GM21381 (cell line): ENCODE data around the gene ERCC6.

ENCODE experiments used
- ATAC-seq: cut with Tn5 transposase; IDR thresholded peaks from one replicate; pipeline ENCODE4 v1.9.1; 2021; ENCODE audit warnings: mild to moderate bottlenecking, moderate library complexity; ENCODE audit not compliant: unreplicated experiment

ERCC6 gene

DNA sequence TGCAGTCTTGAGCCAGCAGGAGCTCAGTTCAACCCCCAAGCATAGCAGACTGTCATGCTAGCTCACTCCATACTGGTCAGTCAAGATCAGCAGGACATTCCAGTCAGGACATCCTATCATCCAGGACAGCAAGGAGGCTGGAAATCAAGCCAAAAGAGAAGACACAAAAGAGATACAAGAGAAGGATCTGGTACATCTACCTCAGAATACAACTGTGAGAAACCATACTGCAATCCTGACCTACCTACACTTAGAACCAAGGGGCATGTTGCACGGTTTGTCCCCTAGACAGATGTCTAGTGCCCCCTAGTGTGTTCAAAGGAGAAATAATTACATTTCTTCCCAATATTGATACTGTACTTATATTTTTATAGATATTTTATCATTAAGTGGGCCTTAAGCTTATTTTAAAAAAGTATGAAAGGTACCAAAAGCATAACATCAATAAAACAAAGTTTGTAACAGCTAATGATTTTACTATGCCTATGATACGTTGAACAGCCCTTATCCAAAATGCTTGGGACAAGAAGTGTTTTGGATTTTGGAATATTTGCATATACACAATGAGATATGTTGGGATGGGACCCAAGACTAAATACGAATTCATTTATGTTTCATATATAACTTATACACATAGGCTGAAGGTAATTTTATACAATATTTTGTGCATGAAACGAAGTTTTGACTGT is 26.7 kb downstream of the ERCC6 start:
- no peak for ATAC-seq

DNA sequence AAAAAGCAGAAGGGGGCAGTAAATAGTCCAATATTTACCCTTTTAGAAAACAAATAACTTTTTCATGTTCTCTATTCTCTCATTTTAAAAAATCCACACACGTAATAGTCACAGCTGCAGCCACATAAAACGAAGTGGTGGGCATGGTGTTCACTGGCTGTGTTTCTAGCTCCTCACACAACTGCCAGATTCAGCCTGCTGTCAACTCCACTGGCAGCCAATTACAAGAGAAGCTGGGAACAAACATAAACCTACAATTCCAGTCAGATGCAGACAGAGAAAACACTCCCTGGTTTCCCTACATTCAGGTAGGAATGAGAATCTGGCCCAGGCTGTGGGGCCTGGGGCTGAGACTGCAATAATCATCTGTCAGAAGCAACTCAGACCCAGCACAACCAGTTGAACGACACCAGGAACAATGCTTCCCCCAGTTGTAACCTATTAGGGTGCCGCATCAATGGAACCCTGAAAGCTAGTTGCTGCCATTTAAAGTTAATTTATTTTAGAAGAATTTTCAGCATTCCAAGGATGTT is 29.1 kb downstream of the ERCC6 start:
- ATAC-seq = no peak

DNA sequence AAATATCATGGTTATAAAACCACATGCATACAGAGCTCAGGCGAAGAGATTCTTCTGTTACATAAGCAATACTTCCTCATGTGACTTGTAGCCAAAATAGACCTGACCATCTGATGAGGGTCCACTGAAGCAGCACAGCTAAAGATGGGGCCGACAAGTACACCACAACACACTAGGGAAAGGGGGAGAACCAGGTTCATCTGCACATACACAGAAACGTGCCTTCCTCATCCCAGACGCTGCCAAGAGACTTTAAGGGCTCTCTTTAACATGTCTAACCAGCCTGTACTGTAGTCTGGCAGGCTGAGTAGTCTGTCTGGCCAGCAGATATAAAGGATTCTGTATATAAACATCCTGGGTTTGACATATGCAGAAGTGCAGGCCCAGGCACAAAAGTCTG is 30.3 kb downstream of the ERCC6 start:
- ATAC-seq = no peak

DNA sequence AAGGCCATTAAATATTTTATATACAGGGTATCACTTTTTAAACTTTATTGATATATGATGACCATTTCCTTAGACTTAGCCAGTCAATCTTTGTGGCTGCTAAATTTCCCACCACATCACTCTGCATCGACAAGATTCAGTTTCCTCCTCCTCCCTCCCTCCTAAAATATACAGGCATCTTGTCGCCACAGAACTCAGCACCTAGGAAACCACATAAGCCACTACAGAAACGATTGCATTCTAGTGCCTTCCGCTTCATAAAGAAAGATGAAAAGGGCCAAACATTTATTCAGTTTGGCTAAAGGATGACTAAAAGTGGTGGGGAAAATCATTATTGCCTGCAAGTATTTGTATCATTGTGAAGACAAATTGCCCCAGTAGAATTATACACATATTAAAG is 30.7 kb downstream of the ERCC6 start:
- no peak for ATAC-seq

DNA sequence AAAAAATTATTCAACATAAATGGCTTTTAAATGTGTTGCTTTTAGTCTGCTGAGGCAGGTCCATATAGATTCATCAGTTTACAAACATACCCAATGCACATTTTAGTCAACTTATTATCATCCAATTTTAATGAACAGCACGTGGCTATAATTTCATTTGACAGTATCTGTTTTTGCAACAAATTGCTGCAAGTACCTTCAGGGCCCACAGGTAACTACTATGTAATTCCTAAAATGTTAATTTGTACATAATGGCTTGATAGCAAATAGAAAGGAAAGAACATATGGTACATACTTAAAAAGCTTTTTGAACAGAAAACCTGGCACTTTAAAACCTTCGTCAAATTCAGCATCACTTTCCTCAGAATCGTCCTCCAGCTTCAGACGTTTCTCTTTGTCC is 33.3 kb downstream of the ERCC6 start:
- ATAC-seq = no peak

DNA sequence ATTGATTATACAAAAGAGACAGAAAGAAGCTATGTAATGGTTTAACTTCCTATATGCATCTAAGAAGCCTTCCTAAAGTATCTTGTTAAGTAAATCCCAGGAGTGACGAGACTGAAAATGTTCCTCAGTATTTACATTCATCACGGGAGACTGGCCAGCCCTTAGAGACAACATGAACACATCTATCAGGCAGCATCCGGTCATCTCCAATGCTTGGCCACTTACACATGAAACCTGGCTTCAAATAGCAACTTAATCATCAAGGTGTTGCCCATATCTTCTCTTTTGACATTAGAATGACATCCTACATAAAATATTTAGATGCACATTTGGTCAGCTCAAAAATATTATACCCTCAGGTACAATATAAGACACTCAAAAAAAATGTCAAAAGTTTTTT is 33.8 kb downstream of the ERCC6 start:
- ATAC-seq = no peak

DNA sequence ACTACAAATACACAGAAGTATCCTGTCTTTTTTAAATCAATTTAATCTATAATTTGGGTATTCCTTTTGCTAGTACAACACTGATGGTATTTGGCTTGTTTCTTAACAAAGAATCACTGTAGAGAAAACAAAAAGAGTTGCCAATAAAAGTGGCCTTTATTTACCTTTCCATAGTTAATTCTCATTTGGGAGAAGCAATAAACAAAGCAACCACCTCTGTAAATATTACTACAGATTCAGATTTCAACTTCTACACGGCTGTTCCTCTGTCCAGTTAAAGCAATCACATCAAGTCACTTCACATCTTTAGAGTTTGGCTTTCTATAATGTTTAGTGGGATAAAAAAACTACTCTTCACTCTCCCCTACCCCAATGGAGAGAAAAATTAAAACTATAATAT is 34.4 kb downstream of the ERCC6 start:
- ATAC-seq = no peak

DNA sequence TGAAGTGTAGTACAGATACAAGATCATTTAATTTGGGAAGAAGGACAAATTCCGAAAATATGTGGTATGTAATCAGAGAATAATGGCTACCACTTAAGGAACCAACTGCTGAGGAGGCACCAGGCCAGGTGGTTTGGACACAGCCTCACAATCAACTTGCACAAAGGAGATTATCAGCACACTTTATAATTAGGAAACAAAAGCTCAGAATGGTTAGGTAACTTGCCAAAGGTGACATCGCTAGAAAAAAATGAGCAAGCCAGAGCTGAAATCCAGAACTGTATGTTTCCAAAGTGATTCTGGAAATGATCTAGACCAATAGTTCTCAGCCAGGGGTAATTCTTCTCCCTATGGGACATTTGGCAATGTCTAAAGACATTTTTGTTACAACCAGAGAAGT is 36.6 kb downstream of the ERCC6 start:
- no peak for ATAC-seq

DNA sequence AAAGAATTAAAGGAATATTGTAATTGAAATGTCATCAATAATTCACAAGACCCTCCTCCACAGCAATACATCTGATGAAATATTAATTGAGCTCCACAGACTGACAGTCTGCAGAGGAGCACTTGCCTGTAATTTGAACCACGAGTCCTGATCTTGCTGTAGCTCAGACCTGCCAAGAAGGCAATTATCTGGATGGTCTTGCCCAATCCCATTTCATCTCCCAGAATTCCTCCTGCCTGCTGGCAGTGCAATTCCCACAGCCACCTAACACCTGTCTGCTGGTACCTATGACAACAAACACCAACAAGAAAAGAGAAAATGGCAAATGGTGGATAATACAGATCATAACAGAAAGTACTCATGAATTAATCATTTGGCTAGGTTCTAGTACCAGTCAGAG is 38.5 kb downstream of the ERCC6 start:
- ATAC-seq = no peak

DNA sequence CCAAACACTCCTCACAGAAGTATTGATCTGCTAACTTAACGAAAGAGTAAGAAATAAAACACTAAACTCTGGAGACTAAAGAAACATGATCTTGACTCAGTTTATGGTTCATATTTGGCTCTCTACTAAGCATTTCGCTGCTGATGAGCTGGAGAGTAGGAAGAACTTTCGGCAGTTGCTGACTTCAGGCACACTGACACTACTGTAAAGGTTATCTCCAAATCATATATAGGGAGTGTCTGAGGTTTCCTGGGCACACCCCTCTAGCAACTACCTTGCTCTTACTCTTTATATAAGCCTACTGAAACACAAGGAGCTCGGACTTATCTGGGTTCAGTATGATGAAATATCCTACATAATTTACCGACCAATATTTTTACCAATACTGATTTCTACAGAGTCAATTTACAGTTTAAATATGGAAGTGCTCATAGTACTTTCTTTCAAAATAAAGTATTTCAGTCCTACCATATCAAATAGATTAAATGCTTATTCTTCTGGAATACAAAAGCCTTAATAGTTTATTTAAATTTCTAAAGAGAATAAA is 39.5 kb downstream of the ERCC6 start:
- ATAC-seq = no peak

DNA sequence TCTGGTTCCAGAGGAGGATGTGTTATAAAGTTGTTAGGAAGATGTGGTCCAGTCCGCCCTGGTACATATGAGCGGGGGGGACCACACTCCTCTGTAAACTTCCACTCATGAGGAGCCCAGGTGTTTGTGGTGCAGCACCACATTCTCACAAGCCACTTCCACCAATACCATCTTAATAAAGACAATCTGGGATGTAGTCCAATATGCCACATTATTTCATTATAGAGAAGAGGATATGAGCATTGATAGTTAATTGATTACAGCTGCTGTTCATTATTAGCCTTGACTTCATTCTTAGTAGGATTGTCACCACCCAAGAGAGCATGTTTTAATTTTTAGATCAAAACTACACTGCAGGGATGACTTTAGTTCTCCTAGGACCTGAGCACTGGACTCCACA is 40.5 kb downstream of the ERCC6 start:
- no peak for ATAC-seq

DNA sequence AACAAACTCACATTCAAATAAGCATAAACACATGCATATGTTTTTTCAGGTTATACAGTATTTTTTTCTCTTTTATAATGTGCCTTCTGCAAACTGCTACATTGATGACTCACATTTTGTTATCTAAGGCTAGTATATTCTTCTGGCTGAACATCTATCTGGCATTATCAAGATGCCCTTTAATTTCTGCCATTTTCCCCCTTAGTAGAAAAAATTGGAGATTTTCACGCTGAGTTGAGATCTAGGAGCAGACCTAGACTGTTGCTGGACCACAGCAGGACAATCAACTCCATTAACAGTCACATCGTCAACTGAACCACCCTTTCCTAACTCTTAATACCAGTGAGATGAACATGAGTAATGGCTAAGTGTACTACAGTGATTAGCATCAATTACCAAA is 41.6 kb downstream of the ERCC6 start:
- no peak for ATAC-seq

DNA sequence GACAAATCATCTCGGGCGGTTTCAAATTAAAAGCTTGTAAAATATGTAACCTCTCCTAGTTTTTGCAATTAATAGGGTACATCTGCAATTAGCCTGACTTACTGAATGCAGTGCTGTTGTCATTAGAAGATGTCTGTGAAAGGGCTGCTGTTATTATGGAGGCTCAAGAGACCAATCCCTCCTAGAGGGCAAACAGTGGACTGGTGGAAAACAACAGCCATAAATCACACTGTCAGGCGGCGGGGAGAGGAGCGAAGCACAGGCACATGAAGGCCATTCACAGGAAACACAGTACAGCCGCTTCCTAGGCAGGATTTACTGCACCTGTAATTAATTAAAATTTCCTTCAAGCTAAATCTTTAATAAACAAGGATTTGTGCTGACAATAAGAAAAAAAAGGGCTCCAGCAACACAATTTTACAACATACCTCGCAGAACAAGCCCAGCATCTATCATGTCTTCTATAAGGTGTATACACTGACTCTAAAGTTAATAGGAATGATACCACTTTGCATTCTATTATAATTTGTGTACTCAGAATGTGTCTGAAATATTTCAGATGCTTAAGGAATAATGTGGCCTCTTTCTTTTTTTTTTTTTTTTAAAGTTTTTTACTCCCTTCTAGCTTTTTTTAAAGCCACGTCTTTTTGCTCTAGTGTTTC is 50.7 kb downstream of the ERCC6 start:
- ATAC-seq = no peak

DNA sequence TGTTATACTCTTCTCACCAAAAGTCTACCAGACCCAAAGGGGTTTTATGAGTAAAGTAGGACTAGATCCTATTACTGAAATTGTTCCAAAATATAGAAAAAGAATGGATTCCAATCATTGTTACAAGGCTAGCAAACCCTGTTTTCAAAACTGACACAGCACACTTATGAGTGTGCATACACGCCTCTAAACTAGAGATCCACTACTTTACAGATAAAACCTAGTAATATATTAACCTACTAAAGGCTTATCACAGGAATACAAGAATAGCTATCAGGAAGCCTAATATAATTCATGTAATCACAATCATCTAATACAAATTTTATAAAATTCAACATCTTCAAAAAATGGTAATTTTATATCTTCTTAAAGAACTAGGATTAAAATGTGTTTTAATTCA is 52.2 kb downstream of the ERCC6 start:
- ATAC-seq = no peak

DNA sequence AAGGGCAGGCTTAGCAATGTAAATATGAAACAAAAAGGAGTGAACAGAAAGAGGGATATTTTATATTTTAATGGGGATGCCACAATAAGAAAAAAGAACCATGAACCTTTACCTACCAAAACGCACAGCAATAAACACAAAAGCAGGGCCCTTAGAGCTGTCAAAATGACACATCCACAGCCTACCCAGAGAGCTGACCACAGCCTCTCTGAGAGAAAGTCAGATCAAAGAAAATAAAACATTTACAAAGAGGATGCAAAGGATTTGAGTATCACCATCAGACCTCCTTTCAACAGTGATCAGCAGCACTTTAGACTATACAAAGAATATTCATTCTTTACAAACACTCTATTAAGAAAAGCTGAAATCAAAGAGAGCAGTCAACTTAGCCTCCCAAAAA is 52.9 kb downstream of the ERCC6 start:
- no peak for ATAC-seq

DNA sequence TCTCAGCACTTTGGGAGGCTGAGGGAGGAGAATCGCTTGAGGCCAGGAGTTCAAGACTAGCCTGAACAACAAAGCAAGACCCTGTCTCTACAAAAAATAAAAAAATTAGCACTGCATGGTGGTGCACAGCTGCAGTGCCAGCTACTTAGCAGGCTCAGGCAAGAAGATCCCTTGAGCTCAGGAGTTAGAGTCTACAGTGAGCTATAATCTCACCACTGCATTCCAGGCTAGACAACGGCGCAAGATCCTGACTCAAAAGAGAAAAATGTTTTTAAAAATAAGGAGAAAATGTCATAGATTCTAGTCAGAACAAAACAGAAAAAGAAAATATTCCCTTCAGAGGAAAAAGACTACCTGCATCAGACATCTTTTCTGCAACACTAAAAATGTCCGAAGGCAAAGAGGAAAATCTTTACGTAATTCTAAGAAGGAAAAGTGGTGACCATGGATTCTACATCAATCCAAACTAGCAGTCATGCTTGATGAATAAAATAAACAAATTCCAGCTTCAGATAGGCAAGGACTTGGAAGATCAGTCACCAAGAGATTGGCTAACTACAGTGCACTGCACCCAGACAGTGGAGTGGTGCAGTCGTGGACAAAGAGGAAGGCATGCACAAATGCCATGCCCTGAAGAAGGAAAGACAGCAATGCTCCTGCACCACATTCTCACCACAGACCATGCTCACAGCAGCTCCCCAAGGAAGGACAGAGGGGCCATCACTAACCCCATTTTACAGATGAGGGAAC is 54.3 kb downstream of the ERCC6 start:
- ATAC-seq = no peak

DNA sequence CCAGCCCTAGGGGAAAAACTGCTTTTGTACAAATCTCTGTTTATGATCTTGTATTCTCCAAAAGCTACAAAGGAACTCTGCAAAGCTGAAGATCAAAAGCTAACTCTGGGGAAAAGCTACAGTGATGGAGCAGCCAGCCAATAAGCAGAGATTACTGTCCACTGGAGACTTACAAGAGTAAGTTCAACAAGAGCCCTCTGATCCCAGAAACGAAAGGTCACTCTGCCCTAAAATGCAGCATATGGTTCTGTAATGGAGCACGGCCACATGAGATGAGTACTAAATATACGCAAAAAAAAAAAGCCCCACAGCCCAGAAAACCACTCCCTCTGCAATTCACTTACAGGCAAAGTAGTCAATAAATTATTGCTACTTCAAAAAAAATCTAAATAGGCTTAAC is 60.1 kb downstream of the ERCC6 start:
- ATAC-seq = no peak

DNA sequence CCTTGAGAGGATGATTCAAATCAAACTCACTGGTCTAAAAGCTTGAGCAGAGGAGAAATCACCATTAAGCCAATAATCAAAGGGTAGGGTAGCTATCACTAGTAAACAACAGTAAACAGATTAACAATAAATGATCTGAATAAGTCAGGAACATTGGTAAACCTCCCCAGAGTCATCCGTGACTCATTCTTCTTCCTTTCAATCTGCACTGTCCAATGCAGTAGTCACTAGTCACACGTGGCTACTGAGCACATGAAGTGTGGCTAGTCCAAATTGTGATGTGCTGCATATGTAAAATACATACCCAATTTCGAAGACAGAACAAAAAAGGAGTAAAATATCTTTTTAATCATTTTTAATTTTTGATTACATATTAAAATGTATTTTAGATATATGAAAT is 64.0 kb downstream of the ERCC6 start:
- no peak for ATAC-seq

DNA sequence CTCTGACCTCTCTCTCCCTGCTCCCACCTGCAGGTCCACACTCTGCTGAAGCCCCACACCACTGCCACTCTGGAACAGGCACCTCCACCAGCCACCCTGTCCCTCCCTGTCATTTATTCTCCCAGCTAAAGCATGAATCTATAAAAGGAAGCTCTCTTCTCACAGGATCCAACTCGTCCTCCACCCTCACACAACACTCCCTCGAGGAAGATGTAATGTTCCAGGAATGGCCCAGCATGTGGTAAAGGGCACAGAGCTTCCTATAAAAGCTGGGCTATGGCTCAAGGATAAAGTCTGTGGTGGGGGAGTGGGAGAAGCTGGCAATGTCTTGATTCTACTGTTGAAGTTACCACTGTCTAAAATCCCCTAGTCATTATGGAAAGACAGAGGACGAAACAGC is 67.4 kb downstream of the ERCC6 start:
- no peak for ATAC-seq

DNA sequence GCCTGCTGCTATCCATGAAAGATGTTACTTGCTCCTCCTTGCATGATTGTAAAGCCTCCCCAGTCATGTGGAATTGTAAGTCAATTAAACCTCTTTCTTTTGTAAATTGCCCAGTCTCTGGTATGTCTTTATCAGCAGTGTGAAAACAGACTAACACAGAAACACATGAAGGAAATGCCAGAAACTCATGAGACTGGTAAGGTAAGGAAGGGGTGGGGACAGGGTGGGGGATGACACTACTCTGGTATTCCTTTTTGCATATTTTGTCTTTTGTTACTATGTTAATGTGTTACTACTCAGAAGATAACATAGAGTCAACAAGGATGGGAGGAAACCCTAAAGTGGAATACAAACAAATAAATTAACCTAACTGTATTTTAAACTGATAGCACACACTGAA is 73.2 kb downstream of the ERCC6 start:
- no peak for ATAC-seq
